A549 (cell line): Measurements from ENCODE around the gene DISC1. TPM values are rescaled to one million over a fixed set of nuclear protein-coding genes. Genes with fewer than 3 reads are reported as not detected.
A peak's percentile ranks its signal among the peaks of the same experiment; 100 is the strongest.

Source experiments
- ATAC-seq, 2 experiments: fragments of 200-7000 bp in 1 of 2; fragments of >200 bp in 1 of 2; cut with Nextera tagmentation in 1 of 2; cut with Tn5 transposase in 1 of 2; 3 replicates each; pipeline versions ENCODE4 v1.8.0 to v1.9.1; 2018 to 2020; ENCODE audit warnings: mild to moderate bottlenecking in 1 of 2, moderate library complexity in 1 of 2
- CTCF ChIA-PET: fragments of 300-600 bp; sonication (Branson Sonifier 250); formaldehyde crosslinking; extraction: SDS; loops from one replicate; lab custom pipeline; 2021; ENCODE audit warnings: antibody characterized with exemption, inconsistent platforms; lab: Yijun Ruan, JAX
- POLR2A ChIA-PET: fragments of 350-600 bp; formaldehyde crosslinking; extraction: SDS; loops from one replicate; lab custom pipeline; 2021; ENCODE audit warnings: antibody characterized with exemption, inconsistent platforms; lab: Yijun Ruan, JAX
- DNase-seq, 2 experiments: peaks; one replicate each; pipeline versions ENCODE4 v3.0.0 to v3.0.0-alpha.2; 2011 to 2016; ENCODE audit warnings: low read depth in 1 of 2, low spot score in 1 of 2
- FAIRE-seq: peaks from 2 replicates; lab custom pipeline; 2011; peaks lifted over from hg19 to GRCh38; lab: Jason Lieb, UNC
- H3K27ac ChIP-seq, 2 experiments: fragments of >200 bp; sonication (Bioruptor Twin); formaldehyde crosslinking; 3 replicates each; pipeline ENCODE4 v1.5.1; 2016 to 2017
- H3K4me1 ChIP-seq: fragments of >200 bp; sonication (Bioruptor Twin); formaldehyde crosslinking; 3 replicates; pipeline ENCODE4 v1.6.1; 2016
- H3K4me2 ChIP-seq: fragments of >200 bp; sonication (Bioruptor Twin); formaldehyde crosslinking; 3 replicates; pipeline ENCODE4 v1.6.1; 2016
- H3K4me3 ChIP-seq: fragments of >200 bp; sonication (Bioruptor Twin); formaldehyde crosslinking; 3 replicates; pipeline ENCODE4 v1.5.1; 2016
- H3K9me3 ChIP-seq: fragments of >200 bp; sonication (Bioruptor Twin); formaldehyde crosslinking; 3 replicates; pipeline ENCODE4 v1.6.1; 2016
- ATOH8 ChIP-seq: fragments of 250-450 bp; sonication (Bioruptor Pico); IDR thresholded peaks from 2 replicates; pipeline ENCODE4 v1.5.0; 2020; ENCODE audit warnings: low read depth, mild to moderate bottlenecking, moderate library complexity
- CHD4 ChIP-seq: fragments of 200-600 bp; sonication (generic); IDR thresholded peaks from 2 replicates; pipeline ENCODE4 v1.6.1; 2016; ENCODE audit warnings: antibody characterized with exemption, mild to moderate bottlenecking, borderline replicate concordance
- ELK1 ChIP-seq: fragments of 150-350 bp; IDR thresholded peaks from 2 replicates; pipeline ENCODE4 v1.6.1; 2014; ENCODE audit warnings: low read depth, mild to moderate bottlenecking, low read length
- HDAC2 ChIP-seq: fragments of 200-600 bp; sonication (generic); IDR thresholded peaks from 2 replicates; pipeline ENCODE4 v1.6.1; 2016
- HMGXB4 ChIP-seq: fragments of 250-450 bp; sonication (Bioruptor Pico); IDR thresholded peaks from 2 replicates; pipeline ENCODE4 v1.5.0; 2021; ENCODE audit warnings: mild to moderate bottlenecking, moderate library complexity, borderline replicate concordance
- HOXA7 ChIP-seq: fragments of 250-450 bp; sonication (Bioruptor Pico); IDR thresholded peaks from 2 replicates; pipeline ENCODE4 v1.5.0; 2020; ENCODE audit warnings: mild to moderate bottlenecking, moderate library complexity
- MYC ChIP-seq: IDR thresholded peaks from 2 replicates; pipeline ENCODE4 v1.6.1; 2012; ENCODE audit warnings: mild to moderate bottlenecking, inconsistent platforms, low read length, improper control_type of control experiment, borderline replicate concordance
- PHF8 ChIP-seq: fragments of 200-600 bp; sonication (generic); IDR thresholded peaks from 2 replicates; pipeline ENCODE4 v1.6.1; 2016; ENCODE audit warnings: low read depth, mild to moderate bottlenecking, antibody characterized with exemption, moderate library complexity, borderline replicate concordance
- RAD21 ChIP-seq, 2 experiments: fragments of >200 bp in 1 of 2; sonication (Bioruptor Twin) in 1 of 2; formaldehyde crosslinking in 1 of 2; IDR thresholded peaks in 1 of 2; conservative IDR thresholded peaks in 1 of 2; 2 replicates in 1 of 2; 3 replicates in 1 of 2; pipeline ENCODE4 v1.6.1; 2012 to 2018; ENCODE audit warnings: inconsistent platforms in 1 of 2
- SMC3 ChIP-seq: fragments of >200 bp; sonication (Bioruptor Twin); formaldehyde crosslinking; IDR thresholded peaks from 3 replicates; pipeline ENCODE4 v1.6.1; 2018; ENCODE audit warnings: inconsistent platforms
- SREBF2 ChIP-seq: fragments of 450-650 bp; IDR thresholded peaks from 2 replicates; pipeline ENCODE4 v1.6.1; 2014; ENCODE audit warnings: mild to moderate bottlenecking, moderate library complexity
- TFCP2L1 ChIP-seq: fragments of 250-450 bp; sonication (Bioruptor Pico); IDR thresholded peaks from 2 replicates; pipeline ENCODE4 v1.5.0; 2021; ENCODE audit warnings: mild to moderate bottlenecking
- USF2 ChIP-seq: fragments of 450-650 bp; IDR thresholded peaks from 2 replicates; pipeline ENCODE4 v1.6.1; 2014; ENCODE audit warnings: antibody characterized with exemption
- ZFP36 ChIP-seq: fragments of 450-650 bp; IDR thresholded peaks from 2 replicates; pipeline ENCODE4 v1.6.1; 2014; ENCODE audit warnings: borderline replicate concordance; ENCODE audit not compliant: partially characterized antibody
- WGBS: methylation state at CpG from one replicate; pipeline ENCODE4 v1.1.6; 2017; ENCODE audit errors: missing lambda C conversion rate; 5-methylcytosine and 5-hydroxymethylcytosine counted together
- polyA plus RNA-seq, 4 experiments: library from polyadenylated mRNA; depleted of rRNA in 3 of 4; stranded (reverse); fragments of >200 nt; fragmentation: RNase III in 1 of 4; extraction: RNeasy Plus Mini Kit Qiagen cat#74134 plus additional on column Dnase treatment in 1 of 4; gene quantifications; 2 replicates in 3 of 4; 3 replicates in 1 of 4; pipeline ENCODE4 v1.2.3, GENCODE V29; 2011 to 2017

DISC1 gene
- polyA plus RNA-seq, 2 of the 4 experiments (the other 2 are of a cell fraction) = 0.39 to 0.74 TPM

GRCh38 chr1:231702331-231702730, 75.7 kb downstream of the DISC1 start:
- no peak overlapping the region for H3K4me2 ChIP-seq
- WGBS = 21% methylated on average over 1 of the region's 1 CpG
- no peaks in the 10 kb centered on the region for H3K4me1 ChIP-seq
- CTCF ChIA-PET = interaction anchor here (1.5 kb wide), 1 partner anchor 8 kb away, joined by 5 read pairs; no protein-coding TSS in a partner anchor
- POLR2A ChIA-PET = no interaction called here
- H3K4me3 ChIP-seq = no peak overlapping the region
- DNase-seq = no peak
- ATAC-seq = no peak
- H3K9me3 ChIP-seq = no peaks in the 10 kb centered on the region
- no peak for TF ChIP-seq HMGXB4 (CRISPR knock-in tag)
- TF ChIP-seq RAD21 (conservative IDR thresholded peaks at IDR 0.05 in 1 of 2, IDR thresholded peaks at IDR 0.05 in 1 of 2) = no peak
- TF ChIP-seq MYC = no peak
- TF ChIP-seq PHF8 = no peak
- no peak overlapping the region for H3K27ac ChIP-seq
- no peak for FAIRE-seq

- Histone ChIP-seq H3K4me3 (no peak overlapping the region), H3K4me1 (no peaks in the 10 kb centered on the region), H3K27ac (no peak overlapping the region), H3K9me3 (no peaks in the 10 kb centered on the region), H3K4me2 (no peak overlapping the region)
- POLR2A ChIA-PET = no interaction called here
- TF ChIP-seq ELK1 (no peak), USF2 (no peak), HOXA7 (CRISPR knock-in tag) (no peak), ATOH8 (no peak), CHD4 (no peak), HMGXB4 (CRISPR knock-in tag) (no peak), HDAC2 (no peak), SREBF2 (no peak), ZFP36 (no peak), TFCP2L1 (CRISPR knock-in tag) (no peak), SMC3 (no peak)
- ATAC-seq (0 out of 6 replicates have a peak, but pooled peaks of 1 of the 2 experiments have one; percentile 30), DNase-seq (no peak), FAIRE-seq (no peak)
- WGBS = 92% methylated on average over 1 of the region's 1 CpG
- CTCF ChIA-PET = interaction anchor here (1.5 to 1.7 kb wide), 2 partner anchors 9 to 10 kb away, joined by 5 to 6 read pairs; no protein-coding TSS in a partner anchor
Measured at GRCh38 chr1:231702804-231703203, 76.2 kb downstream of the DISC1 start.
